HG03108 (cell line): ENCODE data around the gene HTR3B.
"Not testable (repeated sequence)": the region's sequence is repeated elsewhere in the genome, so short reads cannot be mapped to it uniquely, and the experiment has no call there.

Experiments used
- ATAC-seq: cut with Tn5 transposase; IDR thresholded peaks from one replicate; pipeline ENCODE4 v1.9.1; 2021; ENCODE audit warnings: moderate library complexity; ENCODE audit not compliant: unreplicated experiment

HTR3B gene

GRCh38 chr11:113884361-113884836 is 20.2 kb upstream of the HTR3B start:
- no peak for ATAC-seq

- ATAC-seq = no peak
Measured at GRCh38 chr11:113885897-113886296, 18.7 kb upstream of the HTR3B start.

GRCh38 chr11:113888848-113889247 is 15.7 kb upstream of the HTR3B start:
- ATAC-seq = no peak

- no peak for ATAC-seq
Measured at GRCh38 chr11:113894421-113894996, 10.1 kb upstream of the HTR3B start.

- no peak for ATAC-seq
Measured at GRCh38 chr11:113895367-113896155, 9.0 kb upstream of the HTR3B start.

GRCh38 chr11:113896156-113896879 is 8.3 kb upstream of the HTR3B start:
- ATAC-seq = no peak

GRCh38 chr11:113901141-113901540 is 3.5 kb upstream of the HTR3B start:
- ATAC-seq = no peak

- no peak for ATAC-seq
Measured at GRCh38 chr11:113906038-113906437, 1.4 kb downstream of the HTR3B start.

- ATAC-seq = no peak
Measured at GRCh38 chr11:113906516-113906915, 1.9 kb downstream of the HTR3B start.

GRCh38 chr11:113907152-113907551 is 2.6 kb downstream of the HTR3B start:
- ATAC-seq = no peak

- ATAC-seq = no peak
Measured at GRCh38 chr11:113907681-113908080, 3.1 kb downstream of the HTR3B start.

- no peak for ATAC-seq
Measured at GRCh38 chr11:113908098-113908497, 3.5 kb downstream of the HTR3B start.

GRCh38 chr11:113911491-113911890 is 6.9 kb downstream of the HTR3B start:
- not testable (repeated sequence) for ATAC-seq

GRCh38 chr11:113923572-113923971 is 19.0 kb downstream of the HTR3B start:
- no peak for ATAC-seq

GRCh38 chr11:113926273-113927197 is 21.9 kb downstream of the HTR3B start:
- no peak for ATAC-seq

GRCh38 chr11:113928311-113928710 is 23.7 kb downstream of the HTR3B start:
- ATAC-seq = no peak

GRCh38 chr11:113932788-113933187 is 28.2 kb downstream of the HTR3B start:
- ATAC-seq = no peak

- not testable (repeated sequence) for ATAC-seq
Measured at GRCh38 chr11:113934193-113934592, 29.6 kb downstream of the HTR3B start.

- ATAC-seq = no peak
Measured at GRCh38 chr11:113934761-113935160, 30.2 kb downstream of the HTR3B start.

- no peak for ATAC-seq
Measured at GRCh38 chr11:113935858-113936257, 31.3 kb downstream of the HTR3B start.

GRCh38 chr11:113937918-113938317 is 33.3 kb downstream of the HTR3B start:
- ATAC-seq = no peak
